GM10266 (cell line): Measurements from ENCODE around the gene CLBA1.

Source experiments
- DNase-seq: peaks from one replicate; pipeline ENCODE4 v3.0.0; 2012; ENCODE audit errors: extremely low spot score
- CTCF ChIP-seq: IDR thresholded peaks from 2 replicates; pipeline ENCODE4 v1.5.1; 2012; ENCODE audit warnings: mild to moderate bottlenecking, low read depth; ENCODE audit not compliant: control insufficient read depth, insufficient read depth; ENCODE audit errors: missing control alignments

The CLBA1 gene

DNA sequence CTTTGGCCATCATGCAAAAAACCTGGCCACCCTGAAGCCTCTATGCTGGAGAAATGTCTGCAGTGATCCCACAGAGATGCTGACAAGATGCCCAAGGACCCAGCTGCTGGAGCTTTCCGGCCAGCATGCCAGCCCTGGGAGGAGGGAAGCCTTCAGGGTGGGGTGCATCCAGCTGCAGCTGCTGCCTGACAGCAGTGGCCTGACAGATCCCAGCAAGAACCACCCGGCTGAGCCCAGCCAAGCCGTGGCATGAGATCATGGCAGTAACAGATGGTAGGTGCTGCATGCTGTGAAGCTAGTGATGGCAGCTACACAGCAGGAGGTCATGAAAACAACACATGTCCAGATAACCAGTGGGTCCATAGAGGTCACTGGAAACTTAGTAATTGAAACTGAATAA lies 13.8 kb downstream of the CLBA1 start:
- DNase-seq: no peak
- TF ChIP-seq CTCF: no peak

- no peak for TF ChIP-seq CTCF
- no peak for DNase-seq
Observed at GRCh38 chr14:105005329-105005928, 19.8 kb downstream of the CLBA1 start.

GRCh38 chr14:105005929-105006830 lies 20.6 kb downstream of the CLBA1 start:
- no peak for DNase-seq
- no peak for TF ChIP-seq CTCF

GRCh38 chr14:105006831-105007592 lies 21.4 kb downstream of the CLBA1 start:
- TF ChIP-seq CTCF: no peak
- no peak for DNase-seq

GRCh38 chr14:105007593-105008264 lies 22.1 kb downstream of the CLBA1 start:
- DNase-seq: no peak
- TF ChIP-seq CTCF: no peak

GRCh38 chr14:105010106-105010505 lies 24.5 kb downstream of the CLBA1 start:
- no peak for TF ChIP-seq CTCF
- DNase-seq: no peak
